ENCODE data around the gene GUF1. TPM values are rescaled to one million over a fixed set of nuclear protein-coding genes. Genes with fewer than 3 reads are reported as not detected.
A peak's percentile ranks its signal among the peaks of the same experiment; 100 is the strongest.

GUF1 gene
- total RNA-seq (10 to 100 TPM; 11.7 to 13.0 TPM), polyA plus RNA-seq (1 to 10 TPM; 6.4 to 9.3 TPM)

GRCh38 chr4:44678094-44679041 lies at the start of gene GUF1:
GUF1 (plus strand) TSS chr4:44678420; CDS start chr4:44678623, 203 bp downstream.
- H3K27ac ChIP-seq (ENCODE audit: low read depth in 1 of 2, low read length in 2 of 2): peak within 1 kb of the TSS; percentile 78 to 80
- WGBS: under 1% methylated on average over 57 of the region's 57 CpGs
- DNase-seq (ENCODE audit: low spot score): peak; percentile 86
- no peaks in the 10 kb centered on the region for H3K9me3 ChIP-seq (ENCODE audit: control insufficient read depth in 4 of 4, low read length in 3 of 4)
- peaks cover 4 to 26% (median 14%) of the 10 kb centered on the region in 4 donors for H3K4me1 ChIP-seq (ENCODE audit: control insufficient read depth in 4 of 4, insufficient read depth in 4 of 4, low read length in 3 of 4)
- H3K9ac ChIP-seq (ENCODE audit: low read depth in 1 of 2, low read length in 2 of 2): peak within 1 kb of the TSS; percentile 86 to 96
- TF ChIP-seq HNF4A (conservative IDR thresholded peaks at IDR 0.05) (no peak), FOXA1 (IDR thresholded peaks at IDR 0.05) (no peak), YY1 (IDR thresholded peaks at IDR 0.05) (peak; percentile 69), HNF4G (IDR thresholded peaks at IDR 0.05) (no peak), FOXA2 (IDR thresholded peaks at IDR 0.05) (peak; percentile 12), REST (IDR thresholded peaks at IDR 0.05) (peak; percentile 65), RXRA (IDR thresholded peaks at IDR 0.05) (peak in 1 of 2 donors; percentile 18), ZBTB33 (IDR thresholded peaks at IDR 0.05) (no peak), EGR1 (IDR thresholded peaks at IDR 0.05; ENCODE audit: low read depth in 2 of 2) (no peak), SP1 (IDR thresholded peaks at IDR 0.05) (no peak), NR2F2 (IDR thresholded peaks at IDR 0.05) (no peak), TAF1 (conservative IDR thresholded peaks at IDR 0.05) (peak; percentile 53), RAD21 (IDR thresholded peaks at IDR 0.05) (no peak), GABPA (IDR thresholded peaks at IDR 0.05 in 1 of 2, conservative IDR thresholded peaks at IDR 0.05 in 1 of 2) (peak in 1 of 2 donors; percentile 75), JUND (IDR thresholded peaks at IDR 0.05) (peak; percentile 35 to 51), ATF3 (IDR thresholded peaks at IDR 0.05) (no peak)
- TF ChIP-seq, protein P1, sequence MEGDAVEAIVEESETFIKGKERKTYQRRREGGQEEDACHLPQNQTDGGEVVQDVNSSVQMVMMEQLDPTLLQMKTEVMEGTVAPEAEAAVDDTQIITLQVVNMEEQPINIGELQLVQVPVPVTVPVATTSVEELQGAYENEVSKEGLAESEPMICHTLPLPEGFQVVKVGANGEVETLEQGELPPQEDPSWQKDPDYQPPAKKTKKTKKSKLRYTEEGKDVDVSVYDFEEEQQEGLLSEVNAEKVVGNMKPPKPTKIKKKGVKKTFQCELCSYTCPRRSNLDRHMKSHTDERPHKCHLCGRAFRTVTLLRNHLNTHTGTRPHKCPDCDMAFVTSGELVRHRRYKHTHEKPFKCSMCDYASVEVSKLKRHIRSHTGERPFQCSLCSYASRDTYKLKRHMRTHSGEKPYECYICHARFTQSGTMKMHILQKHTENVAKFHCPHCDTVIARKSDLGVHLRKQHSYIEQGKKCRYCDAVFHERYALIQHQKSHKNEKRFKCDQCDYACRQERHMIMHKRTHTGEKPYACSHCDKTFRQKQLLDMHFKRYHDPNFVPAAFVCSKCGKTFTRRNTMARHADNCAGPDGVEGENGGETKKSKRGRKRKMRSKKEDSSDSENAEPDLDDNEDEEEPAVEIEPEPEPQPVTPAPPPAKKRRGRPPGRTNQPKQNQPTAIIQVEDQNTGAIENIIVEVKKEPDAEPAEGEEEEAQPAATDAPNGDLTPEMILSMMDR (IDR thresholded peaks at IDR 0.05; ENCODE audit: low read depth, low read length, missing input control): no peak
- TF ChIP-seq, protein P2, sequence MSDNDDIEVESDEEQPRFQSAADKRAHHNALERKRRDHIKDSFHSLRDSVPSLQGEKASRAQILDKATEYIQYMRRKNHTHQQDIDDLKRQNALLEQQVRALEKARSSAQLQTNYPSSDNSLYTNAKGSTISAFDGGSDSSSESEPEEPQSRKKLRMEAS (IDR thresholded peaks at IDR 0.05): peak; percentile 89
- H3K27me3 ChIP-seq (ENCODE audit: control insufficient read depth in 4 of 4, insufficient read depth in 4 of 4, low read length in 3 of 4): no peaks in the 10 kb centered on the region
- H3K4me3 ChIP-seq (ENCODE audit: low read depth in 1 of 3, low read length in 3 of 3): peak within 1 kb of the TSS; percentile 76 to 90 (median 81)
- peaks cover 0 to 9% (median under 1%) of the 10 kb centered on the region in 4 donors for H3K36me3 ChIP-seq (ENCODE audit: control insufficient read depth in 4 of 4, insufficient read depth in 3 of 4, low read depth in 1 of 4, low read length in 3 of 4)
